Thyroid gland (tissue), 4 donors: ENCODE measurements around the gene TREH. TPM values are rescaled to one million over a fixed set of nuclear protein-coding genes. Genes with fewer than 3 reads are reported as not detected.

Experiments used
- DNase-seq, 2 donors: peaks; one replicate each; pipeline ENCODE4 v3.0.0-alpha.2; 2019
- H3K27ac ChIP-seq, 3 donors: fragments of 200-600 bp; sonication (generic); 1 replicate in 2 of 3; 2 replicates in 1 of 3; pipeline ENCODE4 v1.5.1; 2016 to 2019; ENCODE audit warnings: mild to moderate bottlenecking in 1 of 3, moderate library complexity in 1 of 3
- H3K27me3 ChIP-seq: fragments of 200-600 bp; sonication (generic); one replicate; pipeline ENCODE4 v1.5.1; 2019
- H3K36me3 ChIP-seq, 2 donors: fragments of 200-600 bp; sonication (generic); one replicate each; pipeline ENCODE4 v1.5.1; 2016 to 2019
- H3K4me1 ChIP-seq, 2 donors: fragments of 200-600 bp; sonication (generic); one replicate each; pipeline ENCODE4 v1.5.1; 2017 to 2019
- H3K4me3 ChIP-seq, 3 donors: fragments of 200-600 bp; sonication (generic); replicated peaks in 1 of 3; 1 replicate in 2 of 3; 2 replicates in 1 of 3; pipeline ENCODE4 v1.5.1; 2016; ENCODE audit warnings: mild to moderate bottlenecking in 1 of 3
- H3K9me3 ChIP-seq: fragments of 200-600 bp; sonication (generic); one replicate; pipeline ENCODE4 v1.5.1; 2017
- CTCF ChIP-seq, 6 experiments: fragments of 200-600 bp in 3 of 6; fragments of 450-650 bp in 3 of 6; sonication (generic) in 3 of 6; IDR thresholded peaks; one replicate each; pipeline ENCODE4 v1.5.1; 2016 to 2019; ENCODE audit warnings: antibody characterized with exemption in 6 of 6, mild to moderate bottlenecking in 2 of 6, inconsistent platforms in 1 of 6, moderate library complexity in 1 of 6
- POLR2A ChIP-seq, 2 donors: fragments of 450-650 bp; IDR thresholded peaks; one replicate each; pipeline ENCODE4 v1.6.1; 2017; ENCODE audit warnings: antibody characterized with exemption in 2 of 2, mild to moderate bottlenecking in 2 of 2, moderate library complexity in 1 of 2
- WGBS, 2 donors: methylation state at CpG; one replicate each; pipeline ENCODE4 v1.1.5; 2017; 5-methylcytosine and 5-hydroxymethylcytosine counted together
- intact Hi-C: fragments of 100-400 bp; cut with DNase I; formaldehyde crosslinking; loops from one replicate; pipeline ENCODE4 v1.15.1; 2023
- total RNA-seq, 4 donors: library from RNA; depleted of rRNA; stranded (reverse); fragments of >200 nt; gene quantifications; one replicate each; pipeline ENCODE4 v1.2.3, GENCODE V29; 2016

Gene TREH
- total RNA-seq, 4 donors from 2014 or later = not detected

- Histone ChIP-seq H3K27me3 (no peaks in the 10 kb centered on the region), H3K4me3 (no peak overlapping the region), H3K9me3 (no peaks in the 10 kb centered on the region), H3K36me3 (peaks cover 53 to 61% of the 10 kb centered on the region in 2 donors), H3K4me1 (no peaks in the 10 kb centered on the region), H3K27ac (no peak overlapping the region)
- DNase-seq = no peak
- intact Hi-C loops = no loop called here
- 94 to 96% methylated on average over 3 of the region's 3 CpGs for WGBS, 2 donors
- TF ChIP-seq CTCF (IDR thresholded peaks at IDR 0.05) (no peak), POLR2A (IDR thresholded peaks at IDR 0.05) (no peak)
These were observed 27.6 kb downstream of the TREH start for GRCh38 chr11:118651820-118652219.

- H3K4me3 ChIP-seq = no peak overlapping the region
- intact Hi-C loops = no loop called here
- no peaks in the 10 kb centered on the region for H3K9me3 ChIP-seq
- peaks cover 51% of the 10 kb centered on the region in 2 donors for H3K36me3 ChIP-seq
- TF ChIP-seq CTCF (IDR thresholded peaks at IDR 0.05) (no peak), POLR2A (IDR thresholded peaks at IDR 0.05) (no peak)
- H3K4me1 ChIP-seq = no peaks in the 10 kb centered on the region
- H3K27me3 ChIP-seq = no peaks in the 10 kb centered on the region
- DNase-seq = no peak
- H3K27ac ChIP-seq = no peak overlapping the region
- 96 to 98% methylated on average over 8 of the region's 8 CpGs for WGBS, 2 donors
These were observed 29.1 kb downstream of the TREH start for GRCh38 chr11:118650366-118650765.

- H3K4me3 ChIP-seq = no peak overlapping the region
- WGBS, 2 donors = 92 to 97% methylated on average over 9 to 10 of the region's 10 CpGs
- no peak for TF ChIP-seq POLR2A (IDR thresholded peaks at IDR 0.05)
- TF ChIP-seq CTCF (IDR thresholded peaks at IDR 0.05) = no peak
- intact Hi-C loops = no loop called here
- H3K36me3 ChIP-seq = peaks cover 51 to 55% of the 10 kb centered on the region in 2 donors
- H3K9me3 ChIP-seq = no peaks in the 10 kb centered on the region
- H3K27me3 ChIP-seq = no peaks in the 10 kb centered on the region
- DNase-seq = no peak
- no peaks in the 10 kb centered on the region for H3K4me1 ChIP-seq
- H3K27ac ChIP-seq = no peak overlapping the region
These were observed 29.5 kb downstream of the TREH start for GRCh38 chr11:118649941-118650340.

GRCh38 chr11:118648291-118648690, 31.2 kb downstream of the TREH start:
- no peak for TF ChIP-seq CTCF (IDR thresholded peaks at IDR 0.05)
- no peak for TF ChIP-seq POLR2A (IDR thresholded peaks at IDR 0.05)
- Histone ChIP-seq H3K27me3 (no peaks in the 10 kb centered on the region), H3K9me3 (no peaks in the 10 kb centered on the region), H3K4me3 (no peak overlapping the region), H3K36me3 (peaks cover 62 to 72% of the 10 kb centered on the region in 2 donors), H3K4me1 (no peaks in the 10 kb centered on the region), H3K27ac (no peak overlapping the region)
- 76 to 85% methylated on average over 5 of the region's 5 CpGs for WGBS, 2 donors
- intact Hi-C loops = no loop called here
- no peak for DNase-seq

- Histone ChIP-seq H3K36me3 (peaks cover 65 to 66% of the 10 kb centered on the region in 2 donors), H3K27me3 (no peaks in the 10 kb centered on the region), H3K9me3 (no peaks in the 10 kb centered on the region), H3K27ac (no peak overlapping the region), H3K4me3 (no peak overlapping the region), H3K4me1 (peaks cover 7 to 15% of the 10 kb centered on the region in 2 donors)
- WGBS, 2 donors = 76% methylated on average over 3 of the region's 3 CpGs
- DNase-seq = no peak
- TF ChIP-seq POLR2A (IDR thresholded peaks at IDR 0.05) (no peak), CTCF (IDR thresholded peaks at IDR 0.05) (no peak)
- intact Hi-C loops = no loop called here
These were observed 33.1 kb downstream of the TREH start for GRCh38 chr11:118646393-118646792.
